NK-92 treated with Interleukin-12 subunit alpha and Interleukin-12 subunit beta, amount 100 ng/mL, for 24 hours (cell line): ENCODE results near the gene PTPRT.

Experiments used
- DNase-seq: peaks from one replicate; lab custom pipeline; 2025; lab: John Stamatoyannopoulos, UW

PTPRT gene

GRCh38 chr20:43189554-43190331 is at the start of gene PTPRT:
TSS of gene PTPRT (minus strand) at chr20:43189906. CDS start at chr20:43189733, 173 bp downstream.
- DNase-seq = no peak

- DNase-seq = no peak
These were observed 49.1 kb upstream of the PTPRT start for GRCh38 chr20:43238833-43239232.

- DNase-seq = no peak
These were observed 48.6 kb upstream of the PTPRT start for GRCh38 chr20:43238266-43238665.

DNA sequence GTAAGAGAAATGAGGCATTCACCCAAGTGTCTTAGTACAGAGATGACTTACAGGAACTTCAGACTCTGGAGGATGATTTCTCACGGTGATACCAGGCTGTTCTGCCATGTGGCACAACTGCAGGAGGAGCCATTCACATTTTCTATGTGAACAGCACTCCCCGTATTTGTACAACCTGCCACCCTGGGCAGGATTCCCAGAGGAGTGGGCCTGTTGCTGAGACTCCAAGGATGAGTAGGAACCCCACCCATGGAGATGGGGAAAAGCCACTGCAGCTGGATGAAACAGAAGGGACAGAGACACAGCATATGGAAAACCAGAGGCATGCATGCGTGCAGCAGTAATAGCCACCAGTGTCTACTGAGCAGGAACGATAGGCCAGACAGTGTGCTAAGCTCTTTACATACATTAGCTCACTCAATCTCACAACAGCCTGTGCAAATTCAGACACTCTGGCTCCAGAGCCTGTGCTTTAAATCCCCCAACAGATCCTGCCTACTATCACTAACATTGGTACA is 48.0 kb upstream of the PTPRT start:
- DNase-seq = no peak

DNA sequence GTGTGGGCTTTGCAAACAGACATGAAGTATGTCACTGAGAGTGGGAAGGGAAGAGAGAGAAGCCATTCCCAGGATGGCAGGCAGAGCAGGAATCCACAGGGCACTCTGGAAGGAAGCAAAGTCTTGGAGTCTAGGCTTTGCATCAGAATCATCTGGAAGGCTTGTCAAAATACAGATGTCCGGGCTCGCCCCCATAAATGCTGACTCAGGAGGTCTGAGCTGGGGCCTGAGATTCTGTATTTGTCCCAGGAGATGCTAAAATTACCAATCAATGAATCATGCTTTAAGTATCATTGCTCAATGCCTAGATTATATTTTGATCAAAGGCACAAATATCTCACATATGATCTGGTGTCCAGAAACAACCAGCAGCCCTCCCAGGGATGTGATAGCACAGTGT is 46.3 kb upstream of the PTPRT start:
- DNase-seq = no peak

DNA sequence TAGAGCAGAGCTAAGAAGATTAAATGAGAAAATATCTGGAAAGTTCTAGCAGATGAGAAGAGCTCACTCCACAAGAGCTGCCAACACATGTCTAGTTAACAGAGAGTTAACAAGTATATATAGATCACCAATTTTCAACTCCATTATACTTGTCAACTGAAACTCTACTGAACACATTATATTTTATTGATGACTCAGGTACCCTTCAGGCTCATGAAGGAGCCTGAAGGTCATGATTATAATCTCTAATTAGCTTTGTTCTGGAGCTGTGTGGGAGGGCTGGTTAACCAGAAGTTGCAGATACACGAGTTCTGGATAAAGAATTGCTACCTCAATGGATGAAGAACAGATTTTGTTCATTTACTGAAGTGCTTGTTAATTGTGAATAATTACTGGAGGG is 42.1 kb upstream of the PTPRT start:
- DNase-seq = no peak

DNA sequence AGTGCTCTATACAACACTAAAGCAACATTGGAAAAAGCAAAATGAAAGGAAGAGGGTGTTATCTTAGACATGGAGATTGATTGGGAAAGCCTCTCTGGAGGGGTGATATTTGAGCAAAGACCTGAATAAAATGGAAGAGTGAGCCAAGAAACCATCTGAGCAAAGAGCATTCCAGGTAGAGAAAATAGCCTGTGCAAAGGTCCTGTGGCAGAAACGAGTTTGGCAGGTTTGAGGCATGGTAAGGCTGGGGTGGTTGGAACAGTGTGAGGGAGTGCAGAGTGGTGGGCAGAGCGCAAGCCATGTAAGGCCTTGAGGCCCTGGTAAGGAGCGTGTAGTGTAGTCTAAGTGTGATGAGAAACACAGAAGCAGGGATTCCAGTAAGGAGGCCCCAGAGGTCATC is 40.0 kb upstream of the PTPRT start:
- DNase-seq = no peak

GRCh38 chr20:43220612-43221011 is 30.9 kb upstream of the PTPRT start:
- no peak for DNase-seq

- DNase-seq = no peak
These were observed 21.2 kb upstream of the PTPRT start for GRCh38 chr20:43210901-43211300.

DNA sequence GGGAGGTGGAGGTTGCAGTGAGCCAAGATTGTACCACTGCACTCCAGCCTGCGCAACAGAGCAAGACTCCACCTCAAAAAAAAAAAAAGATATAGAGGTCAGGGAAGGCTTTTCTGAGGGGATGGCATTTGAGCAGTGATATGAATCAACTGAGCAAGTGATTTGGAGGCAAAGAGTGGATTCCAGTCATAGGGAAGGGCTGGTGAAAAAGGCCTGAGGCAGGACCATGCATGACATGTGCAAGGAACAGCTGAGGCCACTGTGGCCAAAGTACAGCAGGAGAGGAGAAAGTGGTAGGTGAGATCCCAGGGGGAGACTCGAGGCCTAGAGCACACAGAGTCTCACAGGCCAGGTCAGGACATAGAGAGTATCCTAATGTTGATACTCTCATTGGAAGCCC is 20.1 kb upstream of the PTPRT start:
- no peak for DNase-seq

- DNase-seq = no peak
These were observed 16.0 kb upstream of the PTPRT start for GRCh38 chr20:43205699-43206098.

GRCh38 chr20:43202100-43202499 is 12.4 kb upstream of the PTPRT start:
- DNase-seq = no peak

- DNase-seq = no peak
These were observed 8.9 kb upstream of the PTPRT start for GRCh38 chr20:43198607-43199006.

DNA sequence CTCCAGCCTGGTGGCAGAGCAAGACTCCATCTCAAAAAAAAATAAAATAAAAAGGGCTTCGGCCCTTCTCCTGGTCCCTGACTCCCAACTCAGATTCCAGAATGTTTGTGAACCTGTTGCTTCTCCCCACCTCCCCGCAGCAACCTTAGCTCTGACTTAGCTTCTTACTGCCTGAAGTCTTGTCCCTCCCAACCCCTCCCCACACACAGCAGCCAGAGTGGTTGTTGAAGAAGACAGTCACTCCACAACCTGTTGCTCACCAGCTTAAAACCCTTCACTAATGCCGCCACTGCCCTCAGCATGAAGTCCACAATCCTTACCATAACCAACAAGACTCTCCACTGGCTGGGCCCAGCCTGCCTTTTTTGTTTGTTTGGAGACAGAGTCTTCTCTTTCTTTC is 6.5 kb upstream of the PTPRT start:
- no peak for DNase-seq

- DNase-seq = no peak
These were observed 4.4 kb upstream of the PTPRT start for GRCh38 chr20:43194137-43194536.

DNA sequence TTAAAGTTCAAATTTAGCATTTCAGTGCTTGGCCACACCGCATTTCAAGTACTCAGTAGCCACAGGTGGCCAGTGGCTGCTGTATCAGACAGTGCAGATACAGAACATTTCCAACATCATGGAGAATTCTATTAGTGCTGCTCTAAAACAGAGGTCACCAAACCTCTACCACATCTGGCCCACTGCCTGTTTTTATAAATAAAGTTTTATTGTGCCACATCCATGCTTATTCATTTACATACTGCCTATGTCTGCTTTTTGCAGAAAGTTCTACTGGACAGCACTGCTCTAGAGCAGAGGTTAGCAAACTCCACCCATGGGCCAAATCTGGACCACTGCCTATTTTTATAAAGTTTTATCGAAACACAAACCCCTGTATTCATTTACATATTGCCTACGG is 3.7 kb upstream of the PTPRT start:
- no peak for DNase-seq

- DNase-seq = no peak
These were observed 2.5 kb upstream of the PTPRT start for GRCh38 chr20:43191946-43192863.

- no peak for DNase-seq
These were observed 1.4 kb upstream of the PTPRT start for GRCh38 chr20:43191143-43191542.

DNA sequence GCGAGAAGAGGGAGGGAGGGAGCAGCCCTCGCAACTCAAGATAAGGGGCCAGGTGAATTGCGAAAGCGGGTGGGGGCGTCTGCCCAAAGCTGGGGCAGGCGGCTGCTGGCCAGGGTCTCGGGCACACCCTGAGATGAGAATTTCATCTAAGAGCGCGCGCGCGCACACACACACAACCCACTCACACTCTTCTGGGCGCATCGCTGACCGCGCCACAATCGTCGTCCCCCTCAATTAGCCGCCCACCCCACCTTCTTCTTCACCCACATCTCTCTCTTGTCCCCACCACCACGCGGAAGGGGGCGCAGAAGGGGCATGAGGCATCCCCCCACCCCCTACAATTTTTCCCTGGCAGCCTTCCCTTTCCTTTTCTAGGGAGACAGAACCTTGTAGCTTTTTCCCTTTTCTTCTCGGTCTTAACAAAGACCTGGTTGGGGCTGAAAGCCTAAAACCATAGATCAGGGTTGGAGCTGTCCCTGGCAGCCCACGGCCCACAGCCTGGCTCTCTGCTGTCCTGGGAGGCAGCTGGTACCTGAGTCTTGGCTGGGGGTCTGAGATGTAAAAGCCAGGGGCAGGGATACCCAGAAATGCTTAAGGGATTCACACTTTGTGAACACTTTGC is 737 bp upstream of the PTPRT start:
- no peak for DNase-seq

GRCh38 chr20:43188861-43189553 is 699 bp downstream of the PTPRT start:
- DNase-seq = no peak

DNA sequence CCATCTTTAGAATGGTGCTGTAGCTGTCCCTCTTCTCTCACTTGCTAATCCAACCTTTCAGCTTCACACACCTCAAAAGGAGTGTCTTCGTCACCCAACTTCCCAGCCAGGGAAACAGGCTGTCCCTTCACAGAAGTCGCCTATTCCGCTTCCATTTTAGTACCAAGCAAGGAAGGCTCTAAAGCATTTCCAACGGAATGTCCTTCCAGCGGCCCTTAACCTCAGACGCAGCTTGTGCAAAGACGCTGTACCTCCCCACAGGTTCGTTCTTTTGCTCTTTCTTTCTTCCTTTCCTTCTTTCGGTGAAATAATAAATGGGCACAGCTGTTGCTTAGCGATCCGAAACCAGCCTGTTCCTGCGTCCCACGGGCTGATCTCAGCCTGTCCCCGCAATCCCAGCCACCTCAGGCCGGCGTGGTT is 1.5 kb downstream of the PTPRT start:
- DNase-seq = no peak
